Measurements from ENCODE around the gene PRKCE. TPM values are rescaled to one million over a fixed set of nuclear protein-coding genes. Genes with fewer than 3 reads are reported as not detected.

Gene PRKCE
- total and polyA plus RNA-seq, 2 donors (not counting 3 experiments of a cell fraction or from before 2014, with no cell fraction given) = 27.9 to 33.9 TPM

GRCh38 chr2:46175419-46175818 lies 523.9 kb downstream of the PRKCE start:
- no peak overlapping the region for H3K27ac ChIP-seq (ENCODE audit: insufficient read depth, low read depth, low read length)
- POLR2A ChIA-PET = no interaction called here

More at GRCh38 chr2:46175419-46175818, 523.9 kb downstream of the PRKCE start:
- Histone ChIP-seq H2AFZ (ENCODE audit: low read depth, low read length) (no peak overlapping the region), H3K9me1 (replicated peaks; ENCODE audit: control insufficient read depth, extremely low read depth, insufficient read depth, low read length) (no peaks in the 10 kb centered on the region), H3K4me3 (replicated peaks in 1 of 3; ENCODE audit: insufficient read depth in 1 of 3, low read depth in 1 of 3, low read length in 3 of 3) (no peak overlapping the region), H3K27me3 (ENCODE audit: control insufficient read depth in 2 of 2, insufficient read depth in 2 of 2, low read length in 2 of 2) (no peaks in the 10 kb centered on the region), H3K36me3 (ENCODE audit: control insufficient read depth in 2 of 2, extremely low read depth in 1 of 2, insufficient read depth in 2 of 2, low read length in 2 of 2) (no peaks in the 10 kb centered on the region), H3K4me2 (ENCODE audit: insufficient read depth, low read length) (no peak overlapping the region), H4K20me1 (replicated peaks; ENCODE audit: control insufficient read depth, extremely low read depth, insufficient read depth, low read length) (no peaks in the 10 kb centered on the region), H3K79me2 (ENCODE audit: control insufficient read depth, insufficient read depth, low read length) (no peaks in the 10 kb centered on the region), H3K9me3 (replicated peaks; ENCODE audit: control insufficient read depth, insufficient read depth, low read length) (no peaks in the 10 kb centered on the region), H3K4me1 (ENCODE audit: control insufficient read depth, extremely low read depth, insufficient read depth, low read length) (peaks cover 28% of the 10 kb centered on the region), H3K9ac (replicated peaks; ENCODE audit: extremely low read depth, insufficient read depth, low read length) (no peak overlapping the region)
- dilution Hi-C loops (cut with MboI; ENCODE audit: extremely low pct_ligation_motif_present, low sequenced_read_pairs) (no loop called here), intact Hi-C loops (cut with micrococcal nuclease) (loop anchor here (5.0 kb wide), 2 partner anchors 122 to 177 kb away; partner anchors contain the start of gene EPAS1)
- TF ChIP-seq GATA2 (IDR thresholded peaks at IDR 0.05; ENCODE audit: insufficient read depth, insufficient read length, low read depth, low read length) (no peak), MYC (IDR thresholded peaks at IDR 0.05; ENCODE audit: low read depth, low read length) (no peak), EZH2 (IDR thresholded peaks at IDR 0.05; ENCODE audit: borderline replicate concordance, low read depth, low read length, severe bottlenecking) (no peak), FOS (IDR thresholded peaks at IDR 0.05; ENCODE audit: borderline replicate concordance, insufficient read depth, low read length) (no peak), POLR2A (IDR thresholded peaks at IDR 0.05; ENCODE audit: low read depth, low read length) (no peak), POLR2AphosphoS5 (IDR thresholded peaks at IDR 0.05; ENCODE audit: insufficient read depth, low read depth, low read length) (no peak), JUN (IDR thresholded peaks at IDR 0.05; ENCODE audit: borderline replicate concordance, insufficient read depth, insufficient read length, low read depth) (no peak), CTCF (IDR thresholded peaks at IDR 0.05; ENCODE audit: extremely low read depth in 1 of 2, insufficient read depth in 1 of 2, low read depth in 1 of 2, low read length in 2 of 2) (no peak)
- TF ChIP-seq, protein P1, sequence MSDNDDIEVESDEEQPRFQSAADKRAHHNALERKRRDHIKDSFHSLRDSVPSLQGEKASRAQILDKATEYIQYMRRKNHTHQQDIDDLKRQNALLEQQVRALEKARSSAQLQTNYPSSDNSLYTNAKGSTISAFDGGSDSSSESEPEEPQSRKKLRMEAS (IDR thresholded peaks at IDR 0.05; ENCODE audit: insufficient read depth, insufficient read length) = no peak
- CTCF ChIA-PET = interaction anchor here (0.9 to 1.2 kb wide), 2 partner anchors 19 to 113 kb away, joined by 3 read pairs; no protein-coding TSS in a partner anchor
- no peak for DNase-seq (ENCODE audit: low read depth, low spot score)
- no peak for FAIRE-seq
- BruUV-seq (replicated peaks) = no TSS peak
